Inflammatory macrophage treated with lipopolysaccharide for 1 hour (primary cell): Measurements from ENCODE around the gene DNAJC7.

Source experiments
- DNase-seq, 2 donors: peaks; one replicate each; pipeline ENCODE4 v3.0.0-alpha.2; 2020 to 2022

DNAJC7 gene

DNA sequence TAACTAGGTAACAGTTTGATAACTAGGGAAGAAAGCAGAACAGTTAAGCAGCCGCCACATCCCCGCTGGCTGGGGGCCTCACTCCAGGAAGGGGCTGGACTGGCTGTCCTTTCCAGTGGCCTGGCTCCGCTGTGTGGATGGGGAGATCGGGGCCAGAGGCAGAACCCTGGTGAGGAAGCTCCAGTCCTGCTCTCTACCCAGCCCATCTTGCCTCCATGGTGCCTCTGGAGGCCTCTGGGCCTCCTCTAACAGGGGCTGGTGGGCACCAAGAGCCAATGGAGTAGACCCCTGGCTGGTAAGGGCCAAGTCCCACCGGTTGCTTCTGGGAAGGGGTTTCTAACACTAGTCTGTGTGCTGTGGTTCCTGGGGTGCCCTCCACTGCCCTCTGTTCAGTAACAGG is 42.6 kb downstream of the DNAJC7 start:
- DNase-seq: no peak

DNA sequence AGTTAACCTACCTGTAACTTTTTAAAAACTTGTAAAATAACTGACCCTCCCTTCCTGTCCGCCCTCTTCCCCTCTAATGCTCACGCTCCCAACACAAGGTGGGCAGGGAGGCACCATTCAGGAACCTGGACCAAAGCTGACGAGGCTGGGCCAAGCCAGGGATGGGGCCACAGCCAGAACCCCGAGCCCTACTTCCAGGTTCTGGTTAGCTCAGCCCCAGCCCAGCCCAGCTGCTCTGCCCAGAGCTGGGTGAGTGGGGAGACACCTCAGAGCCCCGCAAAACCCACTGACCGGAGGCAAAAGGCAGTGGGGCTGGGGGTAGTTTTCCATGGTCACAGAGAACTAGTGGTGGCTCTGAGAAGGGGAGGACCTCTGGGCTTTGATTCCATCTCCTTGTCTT is 43.2 kb downstream of the DNAJC7 start:
- no peak for DNase-seq

DNA sequence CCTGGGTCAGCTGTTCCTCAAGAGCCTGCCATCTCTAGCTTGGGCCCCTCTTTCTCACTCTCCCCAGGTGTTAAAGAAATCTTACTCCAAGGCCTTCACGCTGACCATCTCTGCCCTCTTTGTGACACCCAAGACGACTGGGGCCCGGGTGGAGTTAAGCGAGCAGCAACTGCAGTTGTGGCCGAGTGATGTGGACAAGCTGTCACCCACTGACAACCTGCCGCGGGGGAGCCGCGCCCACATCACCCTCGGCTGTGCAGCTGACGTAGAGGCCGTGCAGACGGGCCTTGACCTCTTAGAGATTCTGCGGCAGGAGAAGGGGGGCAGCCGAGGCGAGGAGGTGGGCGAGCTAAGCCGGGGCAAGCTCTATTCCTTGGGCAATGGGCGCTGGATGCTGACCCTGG is 43.8 kb downstream of the DNAJC7 start:
- DNase-seq: no peak

- no peak for DNase-seq
Observed at GRCh38 chr17:41972571-41973407, 44.5 kb downstream of the DNAJC7 start.

- no peak for DNase-seq
Observed at GRCh38 chr17:41971721-41972523, 45.3 kb downstream of the DNAJC7 start.

DNA sequence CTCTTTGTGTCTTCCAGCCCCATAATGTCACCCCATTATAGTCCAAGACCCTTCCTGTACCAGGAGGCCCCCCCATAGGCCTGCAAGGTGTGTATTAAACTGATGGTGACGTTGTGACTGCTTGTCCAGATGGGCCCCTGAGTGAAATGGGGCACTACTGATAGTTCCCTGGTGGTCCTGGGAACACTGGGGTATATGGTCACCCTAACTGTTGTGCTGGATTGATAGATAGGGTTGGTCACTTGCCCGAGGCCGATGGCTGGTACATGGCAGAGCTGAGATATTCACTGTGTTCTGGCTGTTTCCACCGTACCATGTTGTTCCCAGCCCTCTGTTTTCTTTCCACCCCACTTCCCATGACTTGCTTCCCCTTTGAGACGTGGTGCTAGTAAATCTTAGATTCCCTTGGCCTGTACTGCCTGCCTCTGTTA is 46.3 kb downstream of the DNAJC7 start:
- DNase-seq: no peak

- DNase-seq: no peak
Observed at GRCh38 chr17:41968676-41969075, 48.6 kb downstream of the DNAJC7 start.

GRCh38 chr17:41967921-41968578 is 49.2 kb downstream of the DNAJC7 start:
- no peak for DNase-seq

- DNase-seq: no peak
Observed at GRCh38 chr17:41967141-41967920, 49.9 kb downstream of the DNAJC7 start.

GRCh38 chr17:41966463-41967140 is 50.6 kb downstream of the DNAJC7 start, which contains the start of gene CNP:
Gene CNP, plus strand, starts transcription at chr17:41966795. Its CDS starts 90 bp downstream, at chr17:41966885.
- peak; percentile 88 to 95 for DNase-seq

DNA sequence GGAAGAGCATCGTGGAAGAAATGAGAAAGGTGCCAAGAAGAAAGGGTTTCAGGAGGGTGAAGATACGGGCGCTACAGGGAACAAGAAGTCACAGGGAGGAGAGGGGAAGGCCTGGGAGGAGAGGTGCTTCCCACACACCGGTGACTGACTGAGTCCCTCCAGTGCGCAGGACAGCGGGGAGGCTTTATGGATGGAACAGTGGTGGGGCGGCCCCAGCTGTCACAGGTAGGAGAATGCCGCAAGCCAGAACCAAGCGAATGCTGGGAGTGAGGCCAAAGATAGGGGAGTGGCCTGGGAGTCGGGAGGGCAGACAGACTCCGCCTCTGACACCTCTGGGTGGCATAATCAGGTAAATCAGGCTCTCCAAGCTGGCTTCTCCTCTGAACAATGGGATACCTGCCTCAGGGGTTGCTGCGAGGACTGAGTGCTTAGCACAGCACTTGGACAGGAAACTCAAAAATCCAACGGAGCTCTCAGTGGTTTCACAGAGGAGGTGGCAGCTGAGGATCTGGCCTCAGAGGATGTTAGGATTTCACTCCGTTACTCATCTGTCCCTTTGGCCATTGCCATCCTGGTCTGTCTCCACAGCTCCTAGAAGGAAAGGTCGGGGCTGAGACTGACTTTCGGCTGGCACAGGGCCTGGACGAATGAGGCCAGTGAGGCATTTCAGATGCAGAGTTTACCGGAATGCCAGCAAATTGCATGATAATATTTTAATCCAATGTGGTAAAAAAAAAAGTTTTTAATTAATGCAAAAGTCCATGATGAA is 51.4 kb downstream of the DNAJC7 start:
- DNase-seq: peak; percentile 19 to 22

- peak; percentile 34 to 82 for DNase-seq
Observed at GRCh38 chr17:41962768-41963434, 54.3 kb downstream of the DNAJC7 start.

DNA sequence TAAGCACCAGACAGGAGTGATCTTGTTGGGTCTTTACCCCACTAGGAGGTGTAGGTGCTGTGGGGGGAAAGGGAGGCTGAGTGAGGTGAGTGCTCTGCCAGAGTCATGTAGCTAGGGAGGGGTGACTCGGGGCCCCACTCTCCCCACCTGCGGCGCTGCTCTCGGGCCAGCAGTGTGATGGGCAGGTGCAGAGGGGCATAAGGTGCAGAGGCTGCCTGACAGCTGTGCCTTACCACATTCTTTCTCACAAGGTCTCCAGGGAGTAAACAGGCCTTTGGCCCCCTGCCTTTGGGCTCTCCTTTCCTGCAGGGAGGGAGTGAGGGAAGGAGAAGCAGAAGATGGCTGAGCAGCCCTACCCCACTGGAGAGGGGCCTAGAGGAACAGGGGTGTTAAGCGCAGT is 55.1 kb downstream of the DNAJC7 start:
- no peak for DNase-seq

- DNase-seq: no peak
Observed at GRCh38 chr17:41959336-41960095, 57.7 kb downstream of the DNAJC7 start.

- no peak for DNase-seq
Observed at GRCh38 chr17:41959030-41959335, 58.3 kb downstream of the DNAJC7 start.

DNA sequence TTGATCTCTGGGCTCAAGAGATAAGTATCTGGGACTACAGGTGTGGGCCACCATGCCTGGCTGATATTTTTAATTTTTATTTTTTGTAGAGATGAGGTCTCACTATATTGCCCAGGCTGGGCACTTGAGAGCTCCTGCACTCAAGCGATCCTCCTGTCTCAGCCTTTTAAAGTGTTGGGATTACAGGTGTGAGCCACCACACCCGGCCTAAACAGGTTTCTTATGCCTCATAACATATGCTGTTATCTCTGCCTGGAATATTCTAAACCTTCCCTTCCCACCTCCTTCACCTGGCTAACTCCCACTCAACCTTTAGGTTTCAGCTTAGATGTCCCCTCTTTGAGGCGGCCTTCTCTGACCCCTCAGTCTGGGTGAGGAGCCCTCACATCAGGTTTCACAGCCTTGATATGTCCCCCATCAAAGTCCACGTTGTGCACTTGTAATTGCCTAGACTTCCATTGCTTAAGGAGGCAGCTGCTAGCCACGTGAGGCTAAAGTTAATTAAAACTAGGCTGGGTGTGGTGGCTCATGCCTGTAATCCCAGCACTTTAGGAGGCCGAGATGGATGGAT is 59.3 kb downstream of the DNAJC7 start:
- no peak for DNase-seq

DNA sequence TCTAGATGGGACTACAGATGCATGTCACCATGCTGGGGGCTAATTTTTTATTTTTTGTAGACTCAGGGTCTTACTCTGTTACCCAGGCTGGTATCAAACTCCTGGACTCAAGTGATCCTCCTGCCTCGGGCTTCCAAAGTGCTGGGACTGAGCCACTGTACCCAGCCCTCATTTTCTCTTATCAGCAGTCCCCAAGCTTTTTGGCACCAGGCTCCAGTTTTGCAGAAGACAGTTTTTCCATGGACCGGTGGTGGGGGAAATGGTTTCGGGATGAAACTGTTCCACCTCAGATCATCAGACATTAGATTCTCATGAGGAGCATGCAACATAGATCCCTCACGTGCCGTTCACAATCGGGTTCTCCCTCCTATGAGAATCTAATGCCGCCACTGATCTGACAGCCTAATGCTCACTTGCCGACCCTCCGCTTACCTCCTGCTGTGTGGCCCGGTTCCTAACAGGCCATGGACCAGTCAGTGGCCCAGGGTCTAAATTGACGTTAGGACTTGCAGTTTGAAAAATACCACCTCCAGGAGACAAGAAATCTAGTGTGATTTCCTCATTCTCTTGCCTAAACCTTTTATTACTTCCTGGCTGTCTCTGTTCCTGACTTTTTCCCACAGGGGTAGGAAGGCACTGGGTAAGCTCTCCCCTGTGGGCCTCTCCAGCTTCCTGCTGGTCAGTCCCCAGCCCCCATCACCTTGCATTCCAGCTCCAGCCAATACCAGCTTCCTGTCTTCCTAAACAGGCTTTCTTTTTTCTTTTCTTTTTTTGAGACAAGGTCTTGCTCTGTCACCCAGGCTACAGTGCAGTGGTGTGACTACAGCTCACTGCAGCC is 60.0 kb downstream of the DNAJC7 start:
- no peak for DNase-seq

GRCh38 chr17:41956522-41956921 is 60.7 kb downstream of the DNAJC7 start:
- no peak for DNase-seq
